Vagina (tissue), 2 donors: ENCODE measurements around the gene GNS. TPM values are rescaled to one million over a fixed set of nuclear protein-coding genes. Genes with fewer than 3 reads are reported as not detected.
"Not testable (repeated sequence)": the region's sequence is repeated elsewhere in the genome, so short reads cannot be mapped to it uniquely, and the experiment has no call there.

Source experiments
- DNase-seq, 2 donors: peaks; one replicate each; pipeline ENCODE4 v3.0.0-alpha.2; 2017; ENCODE audit errors: extremely low spot score in 2 of 2
- H3K27ac ChIP-seq: fragments of 200-600 bp; sonication (generic); one replicate; pipeline ENCODE4 v1.5.1; 2019
- H3K27me3 ChIP-seq: fragments of 200-600 bp; sonication (generic); one replicate; pipeline ENCODE4 v1.5.1; 2019
- H3K36me3 ChIP-seq, 2 donors: fragments of 200-600 bp; sonication (generic); one replicate each; pipeline ENCODE4 v1.5.1; 2017 to 2019
- H3K4me1 ChIP-seq: fragments of 200-600 bp; sonication (generic); one replicate; pipeline ENCODE4 v1.5.1; 2019
- H3K4me3 ChIP-seq, 2 donors: fragments of 200-600 bp; sonication (generic); 1 replicate in 1 of 2; 2 replicates in 1 of 2; pipeline ENCODE4 v1.5.1; 2016 to 2019
- H3K9me3 ChIP-seq: fragments of 200-600 bp; sonication (generic); one replicate; pipeline ENCODE4 v1.5.1; 2019
- CTCF ChIP-seq, 3 experiments: fragments of 450-650 bp in 2 of 3; fragments of 200-600 bp in 1 of 3; sonication (generic) in 1 of 3; IDR thresholded peaks; one replicate each; pipeline ENCODE4 v1.5.1; 2017 to 2019; ENCODE audit warnings: antibody characterized with exemption in 3 of 3, mild to moderate bottlenecking in 2 of 3, moderate library complexity in 2 of 3
- POLR2A ChIP-seq, 2 donors: fragments of 450-650 bp; IDR thresholded peaks; one replicate each; pipeline ENCODE4 v1.6.1; 2017; ENCODE audit warnings: antibody characterized with exemption in 2 of 2, mild to moderate bottlenecking in 2 of 2, moderate library complexity in 2 of 2
- POLR2AphosphoS5 ChIP-seq, 2 donors: sonication (generic); formaldehyde crosslinking; IDR thresholded peaks; one replicate each; pipeline ENCODE4 v1.9.0; 2017; ENCODE audit warnings: antibody characterized with exemption in 2 of 2, mild to moderate bottlenecking in 2 of 2, low read depth in 1 of 2; ENCODE audit not compliant: insufficient read depth in 1 of 2
- intact Hi-C: fragments of 100-400 bp; cut with DNase I; formaldehyde crosslinking; loops from one replicate; pipeline ENCODE4 v1.15.1; 2023
- total RNA-seq: library from RNA; depleted of rRNA; stranded (reverse); fragments of >200 nt; gene quantifications from one replicate; pipeline ENCODE4 v1.2.3, GENCODE V29; 2016

Gene GNS
- total RNA-seq, 1 donor from 2014 or later, result 51.1 TPM

- Histone ChIP-seq H3K9me3 (no peaks in the 10 kb centered on the region), H3K4me1 (peaks cover 8% of the 10 kb centered on the region), H3K4me3 (no peak overlapping the region), H3K27me3 (no peaks in the 10 kb centered on the region), H3K27ac (no peak overlapping the region), H3K36me3 (no peaks in the 10 kb centered on the region)
- TF ChIP-seq POLR2A (IDR thresholded peaks at IDR 0.05) (no peak), CTCF (IDR thresholded peaks at IDR 0.05) (no peak), POLR2AphosphoS5 (IDR thresholded peaks at IDR 0.05; ENCODE audit: insufficient read depth in 1 of 2, low read depth in 1 of 2) (no peak)
- DNase-seq, result no peak
- intact Hi-C loops, result no loop called here
Observed at GRCh38 chr12:64694130-64695040, 64.8 kb downstream of the GNS start.

- DNase-seq, result no peak
- Histone ChIP-seq H3K27ac (no peak overlapping the region), H3K4me3 (no peak overlapping the region), H3K4me1 (peaks cover 10% of the 10 kb centered on the region), H3K27me3 (no peaks in the 10 kb centered on the region), H3K36me3 (peaks cover 0 to 2% of the 10 kb centered on the region in 2 donors), H3K9me3 (no peaks in the 10 kb centered on the region)
- TF ChIP-seq POLR2A (IDR thresholded peaks at IDR 0.05) (no peak), POLR2AphosphoS5 (IDR thresholded peaks at IDR 0.05; ENCODE audit: insufficient read depth in 1 of 2, low read depth in 1 of 2) (no peak), CTCF (IDR thresholded peaks at IDR 0.05) (no peak)
- intact Hi-C loops, result no loop called here
Observed at GRCh38 chr12:64691795-64692583, 67.2 kb downstream of the GNS start.

GRCh38 chr12:64691227-64691794, 67.9 kb downstream of the GNS start:
- Histone ChIP-seq H3K36me3 (peaks cover 0 to 6% of the 10 kb centered on the region in 2 donors), H3K4me1 (peaks cover 13% of the 10 kb centered on the region), H3K27ac (no peak overlapping the region), H3K9me3 (no peaks in the 10 kb centered on the region), H3K4me3 (no peak overlapping the region), H3K27me3 (no peaks in the 10 kb centered on the region)
- DNase-seq, result no peak
- intact Hi-C loops, result no loop called here
- TF ChIP-seq POLR2AphosphoS5 (IDR thresholded peaks at IDR 0.05; ENCODE audit: insufficient read depth in 1 of 2, low read depth in 1 of 2) (no peak), CTCF (IDR thresholded peaks at IDR 0.05) (no peak), POLR2A (IDR thresholded peaks at IDR 0.05) (no peak)

GRCh38 chr12:64690236-64690635, 69.0 kb downstream of the GNS start:
- H3K27ac ChIP-seq, intact Hi-C loops, H3K9me3 ChIP-seq, H3K27me3 ChIP-seq, DNase-seq, H3K4me3 ChIP-seq: not testable (repeated sequence)
- Histone ChIP-seq H3K36me3 (peaks cover 0 to 16% of the 10 kb centered on the region in 2 donors), H3K4me1 (peaks cover 13% of the 10 kb centered on the region)

GRCh38 chr12:64688715-64689114, 70.5 kb downstream of the GNS start:
- TF ChIP-seq POLR2AphosphoS5 (IDR thresholded peaks at IDR 0.05; ENCODE audit: insufficient read depth in 1 of 2, low read depth in 1 of 2) (no peak), CTCF (IDR thresholded peaks at IDR 0.05) (no peak), POLR2A (IDR thresholded peaks at IDR 0.05) (no peak)
- H3K4me3 ChIP-seq, result no peak overlapping the region
- intact Hi-C loops, result loop anchor here (10.0 kb wide), 1 partner anchor 74 kb away; the partner anchor contains the start of gene RASSF3
- H3K4me1 ChIP-seq, result peaks cover 13% of the 10 kb centered on the region
- DNase-seq, result no peak
- no peaks in the 10 kb centered on the region for H3K27me3 ChIP-seq
- peaks cover 0 to 18% of the 10 kb centered on the region in 2 donors for H3K36me3 ChIP-seq
- no peaks in the 10 kb centered on the region for H3K9me3 ChIP-seq
- H3K27ac ChIP-seq, result peak overlapping the region; percentile 51
